ENCODE data around the gene SLC8A1.

SLC8A1 gene

GRCh38 chr2:40300391-40300790 is 151.5 kb downstream of the SLC8A1 start:
- Histone ChIP-seq H3K4me3 (ENCODE audit: low read depth in 1 of 2, low read length in 2 of 2) (no peak overlapping the region), H3K27me3 (ENCODE audit: low read depth, low read length) (no peaks in the 10 kb centered on the region), H3K36me3 (ENCODE audit: control insufficient read depth in 1 of 2, insufficient read depth in 2 of 2, low read length in 2 of 2) (no peaks in the 10 kb centered on the region), H3K27ac (ENCODE audit: low read length) (no peak overlapping the region), H3K9me3 (ENCODE audit: control insufficient read depth in 1 of 2, low read length in 2 of 2) (no peaks in the 10 kb centered on the region), H3K4me1 (ENCODE audit: control insufficient read depth in 1 of 2, insufficient read depth in 2 of 2, low read length in 2 of 2) (no peaks in the 10 kb centered on the region)

GRCh38 chr2:40299781-40300180 is 152.1 kb downstream of the SLC8A1 start:
- H3K27ac ChIP-seq (ENCODE audit: low read length), result no peak overlapping the region
- H3K36me3 ChIP-seq (ENCODE audit: control insufficient read depth in 1 of 2, insufficient read depth in 2 of 2, low read length in 2 of 2), result no peaks in the 10 kb centered on the region

GRCh38 chr2:40299173-40299572 is 152.7 kb downstream of the SLC8A1 start:
- Histone ChIP-seq H3K36me3 (ENCODE audit: control insufficient read depth in 1 of 2, insufficient read depth in 2 of 2, low read length in 2 of 2) (no peaks in the 10 kb centered on the region), H3K9me3 (ENCODE audit: control insufficient read depth in 1 of 2, low read length in 2 of 2) (no peaks in the 10 kb centered on the region), H3K4me3 (ENCODE audit: low read depth in 1 of 2, low read length in 2 of 2) (no peak overlapping the region), H3K27me3 (ENCODE audit: low read depth, low read length) (no peaks in the 10 kb centered on the region), H3K27ac (ENCODE audit: low read length) (no peak overlapping the region), H3K4me1 (ENCODE audit: control insufficient read depth in 1 of 2, insufficient read depth in 2 of 2, low read length in 2 of 2) (no peaks in the 10 kb centered on the region)

More at GRCh38 chr2:40299781-40300180, 152.1 kb downstream of the SLC8A1 start:
- no peak overlapping the region for H3K4me3 ChIP-seq (ENCODE audit: low read depth in 1 of 2, low read length in 2 of 2)
- H3K4me1 ChIP-seq (ENCODE audit: control insufficient read depth in 1 of 2, insufficient read depth in 2 of 2, low read length in 2 of 2), result no peaks in the 10 kb centered on the region
- H3K9me3 ChIP-seq (ENCODE audit: control insufficient read depth in 1 of 2, low read length in 2 of 2), result no peaks in the 10 kb centered on the region
- no peaks in the 10 kb centered on the region for H3K27me3 ChIP-seq (ENCODE audit: low read depth, low read length)

GRCh38 chr2:40298026-40298425 is 153.9 kb downstream of the SLC8A1 start:
- Histone ChIP-seq H3K27ac (ENCODE audit: low read length) (no peak overlapping the region), H3K9me3 (ENCODE audit: control insufficient read depth in 1 of 2, low read length in 2 of 2) (no peaks in the 10 kb centered on the region), H3K27me3 (ENCODE audit: low read depth, low read length) (no peaks in the 10 kb centered on the region), H3K36me3 (ENCODE audit: control insufficient read depth in 1 of 2, insufficient read depth in 2 of 2, low read length in 2 of 2) (no peaks in the 10 kb centered on the region), H3K4me3 (ENCODE audit: low read depth in 1 of 2, low read length in 2 of 2) (no peak overlapping the region), H3K4me1 (ENCODE audit: control insufficient read depth in 1 of 2, insufficient read depth in 2 of 2, low read length in 2 of 2) (no peaks in the 10 kb centered on the region)

- no peaks in the 10 kb centered on the region for H3K27me3 ChIP-seq (ENCODE audit: low read depth, low read length)
- peaks cover 0 to 11% of the 10 kb centered on the region in 2 donors for H3K4me1 ChIP-seq (ENCODE audit: control insufficient read depth in 1 of 2, insufficient read depth in 2 of 2, low read length in 2 of 2)
- no peak overlapping the region for H3K27ac ChIP-seq (ENCODE audit: low read length)
- H3K9me3 ChIP-seq (ENCODE audit: control insufficient read depth in 1 of 2, low read length in 2 of 2), result no peaks in the 10 kb centered on the region
- no peak overlapping the region for H3K4me3 ChIP-seq (ENCODE audit: low read depth in 1 of 2, low read length in 2 of 2)
- no peaks in the 10 kb centered on the region for H3K36me3 ChIP-seq (ENCODE audit: control insufficient read depth in 1 of 2, insufficient read depth in 2 of 2, low read length in 2 of 2)
These were observed 159.6 kb downstream of the SLC8A1 start for GRCh38 chr2:40292291-40292690.

GRCh38 chr2:40289771-40290404 is 162.0 kb downstream of the SLC8A1 start:
- peak overlapping the region; percentile 9 to 25 for H3K4me3 ChIP-seq (ENCODE audit: low read depth in 1 of 2, low read length in 2 of 2)
- H3K36me3 ChIP-seq (ENCODE audit: control insufficient read depth in 1 of 2, insufficient read depth in 2 of 2, low read length in 2 of 2), result no peaks in the 10 kb centered on the region
- no peak overlapping the region for H3K27ac ChIP-seq (ENCODE audit: low read length)
- H3K9me3 ChIP-seq (ENCODE audit: control insufficient read depth in 1 of 2, low read length in 2 of 2), result no peaks in the 10 kb centered on the region
- H3K27me3 ChIP-seq (ENCODE audit: low read depth, low read length), result no peaks in the 10 kb centered on the region
- peaks cover 0 to 18% of the 10 kb centered on the region in 2 donors for H3K4me1 ChIP-seq (ENCODE audit: control insufficient read depth in 1 of 2, insufficient read depth in 2 of 2, low read length in 2 of 2)

- Histone ChIP-seq H3K27me3 (ENCODE audit: low read depth, low read length) (no peaks in the 10 kb centered on the region), H3K9me3 (ENCODE audit: control insufficient read depth in 1 of 2, low read length in 2 of 2) (no peaks in the 10 kb centered on the region), H3K4me1 (ENCODE audit: control insufficient read depth in 1 of 2, insufficient read depth in 2 of 2, low read length in 2 of 2) (peaks cover 0 to 24% of the 10 kb centered on the region in 2 donors), H3K4me3 (ENCODE audit: low read depth in 1 of 2, low read length in 2 of 2) (no peak overlapping the region), H3K27ac (ENCODE audit: low read length) (no peak overlapping the region), H3K36me3 (ENCODE audit: control insufficient read depth in 1 of 2, insufficient read depth in 2 of 2, low read length in 2 of 2) (no peaks in the 10 kb centered on the region)
These were observed 164.1 kb downstream of the SLC8A1 start for GRCh38 chr2:40287773-40288172.

GRCh38 chr2:40287195-40287594 is 164.7 kb downstream of the SLC8A1 start:
- Histone ChIP-seq H3K27me3 (ENCODE audit: low read depth, low read length) (no peaks in the 10 kb centered on the region), H3K27ac (ENCODE audit: low read length) (no peak overlapping the region)

GRCh38 chr2:40286721-40287120 is 165.2 kb downstream of the SLC8A1 start:
- Histone ChIP-seq H3K36me3 (ENCODE audit: control insufficient read depth in 1 of 2, insufficient read depth in 2 of 2, low read length in 2 of 2) (no peaks in the 10 kb centered on the region), H3K27me3 (ENCODE audit: low read depth, low read length) (no peaks in the 10 kb centered on the region), H3K9me3 (ENCODE audit: control insufficient read depth in 1 of 2, low read length in 2 of 2) (no peaks in the 10 kb centered on the region), H3K4me1 (ENCODE audit: control insufficient read depth in 1 of 2, insufficient read depth in 2 of 2, low read length in 2 of 2) (peaks cover 0 to 21% of the 10 kb centered on the region in 2 donors), H3K4me3 (ENCODE audit: low read depth in 1 of 2, low read length in 2 of 2) (no peak overlapping the region), H3K27ac (ENCODE audit: low read length) (no peak overlapping the region)

More at GRCh38 chr2:40287195-40287594, 164.7 kb downstream of the SLC8A1 start:
- H3K4me1 ChIP-seq (ENCODE audit: control insufficient read depth in 1 of 2, insufficient read depth in 2 of 2, low read length in 2 of 2), result peaks cover 0 to 22% of the 10 kb centered on the region in 2 donors
- no peaks in the 10 kb centered on the region for H3K9me3 ChIP-seq (ENCODE audit: control insufficient read depth in 1 of 2, low read length in 2 of 2)
- no peaks in the 10 kb centered on the region for H3K36me3 ChIP-seq (ENCODE audit: control insufficient read depth in 1 of 2, insufficient read depth in 2 of 2, low read length in 2 of 2)
- no peak overlapping the region for H3K4me3 ChIP-seq (ENCODE audit: low read depth in 1 of 2, low read length in 2 of 2)

GRCh38 chr2:40285391-40285790 is 166.5 kb downstream of the SLC8A1 start:
- Histone ChIP-seq H3K36me3 (ENCODE audit: control insufficient read depth in 1 of 2, insufficient read depth in 2 of 2, low read length in 2 of 2) (no peaks in the 10 kb centered on the region), H3K4me1 (ENCODE audit: control insufficient read depth in 1 of 2, insufficient read depth in 2 of 2, low read length in 2 of 2) (peaks cover 6 to 28% of the 10 kb centered on the region in 2 donors), H3K9me3 (ENCODE audit: control insufficient read depth in 1 of 2, low read length in 2 of 2) (no peaks in the 10 kb centered on the region), H3K27me3 (ENCODE audit: low read depth, low read length) (no peaks in the 10 kb centered on the region), H3K4me3 (ENCODE audit: low read depth in 1 of 2, low read length in 2 of 2) (no peak overlapping the region), H3K27ac (ENCODE audit: low read length) (no peak overlapping the region)

- Histone ChIP-seq H3K36me3 (ENCODE audit: control insufficient read depth in 1 of 2, insufficient read depth in 2 of 2, low read length in 2 of 2) (no peaks in the 10 kb centered on the region), H3K4me1 (ENCODE audit: control insufficient read depth in 1 of 2, insufficient read depth in 2 of 2, low read length in 2 of 2) (peaks cover 6 to 28% of the 10 kb centered on the region in 2 donors), H3K4me3 (ENCODE audit: low read depth in 1 of 2, low read length in 2 of 2) (no peak overlapping the region), H3K9me3 (ENCODE audit: control insufficient read depth in 1 of 2, low read length in 2 of 2) (no peaks in the 10 kb centered on the region), H3K27me3 (ENCODE audit: low read depth, low read length) (no peaks in the 10 kb centered on the region), H3K27ac (ENCODE audit: low read length) (no peak overlapping the region)
These were observed 167.1 kb downstream of the SLC8A1 start for GRCh38 chr2:40284797-40285196.

Data from muscle layer of duodenum (tissue), 2 donors.